ENCODE measurements around the gene HES4. TPM values are rescaled to one million over a fixed set of nuclear protein-coding genes. Genes with fewer than 3 reads are reported as not detected.

The HES4 gene
- polyA plus RNA-seq, 1 experiment, result 0.68 TPM

DNA sequence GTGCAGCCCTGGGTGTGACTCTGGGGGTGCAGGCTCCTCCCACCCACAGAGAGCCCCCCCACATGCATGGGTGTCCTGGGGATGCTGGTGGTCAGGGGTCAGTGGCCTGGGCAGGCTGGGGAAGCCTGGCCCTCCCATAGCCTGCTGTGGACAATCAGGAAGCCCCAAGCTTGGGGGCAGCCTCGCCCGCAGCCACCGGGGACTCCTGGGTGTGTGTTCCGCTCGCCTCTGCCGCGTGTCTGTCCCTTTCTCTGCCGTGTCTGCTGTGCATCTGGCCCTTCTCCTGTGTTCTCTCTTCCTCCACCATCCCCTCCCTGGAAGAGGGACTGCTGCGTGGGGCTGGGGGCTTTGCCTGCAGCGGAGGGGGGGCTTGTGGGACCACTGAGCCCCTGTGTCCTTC is 42.9 kb upstream of the HES4 start:
- ChIA-PET POLR2A (no interaction called here), CTCF (no interaction called here)

DNA sequence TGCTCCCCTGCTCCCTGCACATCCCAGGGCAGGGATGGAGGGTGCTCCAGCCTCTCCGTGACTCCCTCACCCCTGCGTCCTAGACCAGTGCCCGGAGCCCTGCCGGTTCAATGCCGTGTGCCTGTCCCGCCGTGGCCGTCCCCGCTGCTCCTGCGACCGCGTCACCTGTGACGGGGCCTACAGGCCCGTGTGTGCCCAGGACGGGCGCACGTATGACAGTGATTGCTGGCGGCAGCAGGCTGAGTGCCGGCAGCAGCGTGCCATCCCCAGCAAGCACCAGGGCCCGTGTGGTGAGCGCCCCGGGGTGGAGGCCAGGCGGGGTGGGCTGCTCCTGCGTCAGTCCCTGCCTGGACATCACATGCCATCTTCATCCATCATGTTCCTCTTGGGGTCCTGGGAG is 42.0 kb upstream of the HES4 start:
- ChIA-PET POLR2A (no interaction called here), CTCF (interaction anchor here (1.1 kb wide), 1 partner anchor 17 kb away, joined by 3 read pairs; no protein-coding TSS in a partner anchor)
- Histone ChIP-seq H3K9me3 (ENCODE audit: control insufficient read depth, insufficient read depth, low read length) (peaks cover 3% of the 10 kb centered on the region; the same call in 1 of the 2 replicates), H3K27ac (ENCODE audit: low read depth, low read length) (no peak overlapping the region), H3K4me3 (ENCODE audit: low read depth, low read length) (no peak overlapping the region), H3K27me3 (ENCODE audit: control insufficient read depth, insufficient read depth, low read length) (no peaks in the 10 kb centered on the region)
- TF ChIP-seq, protein P1, sequence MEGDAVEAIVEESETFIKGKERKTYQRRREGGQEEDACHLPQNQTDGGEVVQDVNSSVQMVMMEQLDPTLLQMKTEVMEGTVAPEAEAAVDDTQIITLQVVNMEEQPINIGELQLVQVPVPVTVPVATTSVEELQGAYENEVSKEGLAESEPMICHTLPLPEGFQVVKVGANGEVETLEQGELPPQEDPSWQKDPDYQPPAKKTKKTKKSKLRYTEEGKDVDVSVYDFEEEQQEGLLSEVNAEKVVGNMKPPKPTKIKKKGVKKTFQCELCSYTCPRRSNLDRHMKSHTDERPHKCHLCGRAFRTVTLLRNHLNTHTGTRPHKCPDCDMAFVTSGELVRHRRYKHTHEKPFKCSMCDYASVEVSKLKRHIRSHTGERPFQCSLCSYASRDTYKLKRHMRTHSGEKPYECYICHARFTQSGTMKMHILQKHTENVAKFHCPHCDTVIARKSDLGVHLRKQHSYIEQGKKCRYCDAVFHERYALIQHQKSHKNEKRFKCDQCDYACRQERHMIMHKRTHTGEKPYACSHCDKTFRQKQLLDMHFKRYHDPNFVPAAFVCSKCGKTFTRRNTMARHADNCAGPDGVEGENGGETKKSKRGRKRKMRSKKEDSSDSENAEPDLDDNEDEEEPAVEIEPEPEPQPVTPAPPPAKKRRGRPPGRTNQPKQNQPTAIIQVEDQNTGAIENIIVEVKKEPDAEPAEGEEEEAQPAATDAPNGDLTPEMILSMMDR (IDR thresholded peaks at IDR 0.05; ENCODE audit: low read depth, low read length), result no peak
- no peak for DNase-seq (ENCODE audit: low read depth, low spot score)

More for the DNA sequence above, 42.9 kb upstream of the HES4 start:
- Histone ChIP-seq H3K4me3 (ENCODE audit: low read depth, low read length) (no peak overlapping the region), H3K9me3 (ENCODE audit: control insufficient read depth, insufficient read depth, low read length) (peaks cover 3% of the 10 kb centered on the region; the same call in 1 of the 2 replicates), H3K27ac (ENCODE audit: low read depth, low read length) (no peak overlapping the region), H3K27me3 (ENCODE audit: control insufficient read depth, insufficient read depth, low read length) (no peaks in the 10 kb centered on the region)
- no peak for DNase-seq (ENCODE audit: low read depth, low spot score)
- TF ChIP-seq, protein P1 (IDR thresholded peaks at IDR 0.05; ENCODE audit: low read depth, low read length), result no peak

DNA sequence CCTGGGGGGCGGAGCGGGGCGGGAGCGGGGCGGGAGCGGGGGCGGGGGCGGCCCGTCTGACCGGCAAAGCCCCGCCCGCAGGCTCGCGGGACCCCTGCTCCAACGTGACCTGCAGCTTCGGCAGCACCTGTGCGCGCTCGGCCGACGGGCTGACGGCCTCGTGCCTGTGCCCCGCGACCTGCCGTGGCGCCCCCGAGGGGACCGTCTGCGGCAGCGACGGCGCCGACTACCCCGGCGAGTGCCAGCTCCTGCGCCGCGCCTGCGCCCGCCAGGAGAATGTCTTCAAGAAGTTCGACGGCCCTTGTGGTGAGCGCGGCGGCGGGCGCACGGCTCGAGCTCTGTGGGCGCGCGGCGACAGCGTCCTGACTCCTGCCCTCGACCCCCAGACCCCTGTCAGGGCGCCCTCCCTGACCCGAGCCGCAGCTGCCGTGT is 41.2 kb upstream of the HES4 start:
- no peak overlapping the region for H3K27ac ChIP-seq (ENCODE audit: low read depth, low read length)
- peaks cover 3% of the 10 kb centered on the region; the same call in 1 of the 2 replicates for H3K9me3 ChIP-seq (ENCODE audit: control insufficient read depth, insufficient read depth, low read length)
- no peak for DNase-seq (ENCODE audit: low read depth, low spot score)
- no peak overlapping the region for H3K4me3 ChIP-seq (ENCODE audit: low read depth, low read length)
- no peaks in the 10 kb centered on the region for H3K27me3 ChIP-seq (ENCODE audit: control insufficient read depth, insufficient read depth, low read length)
- ChIA-PET CTCF (interaction anchor here (1.1 kb wide), 1 partner anchor 18 kb away, joined by 3 read pairs; no protein-coding TSS in a partner anchor), POLR2A (interaction anchor here (0.7 to 1.6 kb wide), 3 partner anchors 10 to 22 kb away, joined by 3 to 4 read pairs (median 3); no protein-coding TSS in a partner anchor)
- TF ChIP-seq, protein P1 (IDR thresholded peaks at IDR 0.05; ENCODE audit: low read depth, low read length), result no peak

DNA sequence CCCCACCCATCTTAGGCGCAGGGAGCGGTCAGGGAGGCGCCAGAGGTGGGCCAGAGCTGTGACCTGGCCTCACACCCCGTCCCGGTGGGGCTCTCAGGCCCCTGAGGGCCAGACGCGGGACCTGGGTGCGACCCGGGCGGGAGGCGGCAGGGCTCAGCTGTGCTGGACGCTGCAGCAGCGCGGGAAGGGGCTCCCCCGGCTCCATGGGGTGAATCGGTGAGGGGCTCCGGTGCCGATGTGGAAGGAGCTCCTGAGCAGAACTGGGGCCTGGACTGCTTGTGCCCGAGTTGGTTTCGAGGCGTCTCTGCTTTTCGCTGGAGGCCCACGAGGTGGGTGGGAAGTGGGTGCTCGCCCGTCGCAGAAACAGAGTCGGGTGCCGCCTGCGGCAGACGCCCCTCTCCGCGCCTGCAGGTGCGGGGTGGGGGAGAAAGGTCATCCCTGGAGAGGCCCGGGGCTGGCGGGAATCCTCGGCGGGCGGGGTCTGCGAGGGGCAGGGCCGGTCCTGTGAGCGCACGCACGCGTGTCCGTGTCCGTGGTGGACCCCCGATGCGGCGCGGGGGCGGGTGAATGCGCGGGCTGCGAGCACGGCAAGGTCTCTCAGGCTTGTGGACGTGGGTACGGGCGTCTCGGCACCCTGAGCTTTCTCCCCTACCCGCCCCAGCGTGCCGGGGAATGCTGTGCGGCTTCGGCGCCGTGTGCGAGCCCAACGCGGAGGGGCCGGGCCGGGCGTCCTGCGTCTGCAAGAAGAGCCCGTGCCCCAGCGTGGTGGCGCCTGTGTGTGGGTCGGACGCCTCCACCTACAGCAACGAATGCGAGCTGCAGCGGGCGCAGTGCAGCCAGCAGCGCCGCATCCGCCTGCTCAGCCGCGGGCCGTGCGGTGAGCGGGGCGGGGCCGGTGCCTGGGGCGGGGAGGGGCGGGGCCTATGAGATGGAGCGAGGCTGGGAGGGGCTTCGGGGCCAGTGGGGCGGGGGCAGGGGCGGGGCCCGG is 40.4 kb upstream of the HES4 start:
- peak overlapping the region; percentile 48 for H3K4me3 ChIP-seq (ENCODE audit: low read depth, low read length)
- peak; percentile 66 for DNase-seq (ENCODE audit: low read depth, low spot score)
- POLR2A ChIA-PET, result interaction anchor here (0.6 to 1.6 kb wide), 4 partner anchors 9 to 107 kb away, joined by 3 to 4 read pairs (median 4); no protein-coding TSS in a partner anchor
- TF ChIP-seq, protein P1 (IDR thresholded peaks at IDR 0.05; ENCODE audit: low read depth, low read length), result peak; percentile 21; the same call in 1 of the 2 replicates
- no peak overlapping the region for H3K27ac ChIP-seq (ENCODE audit: low read depth, low read length)
- H3K9me3 ChIP-seq (ENCODE audit: control insufficient read depth, insufficient read depth, low read length), result peaks cover 3% of the 10 kb centered on the region; the same call in 1 of the 2 replicates
- CTCF ChIA-PET, result interaction anchor here (1.1 to 1.3 kb wide), 3 partner anchors 18 to 56 kb away, joined by 3 to 4 read pairs (median 3); no protein-coding TSS in a partner anchor
- no peaks in the 10 kb centered on the region for H3K27me3 ChIP-seq (ENCODE audit: control insufficient read depth, insufficient read depth, low read length)

Measured in AG04450 (cell line).